A673 (cell line): ENCODE results near the gene MYO18B. TPM values are rescaled to one million over a fixed set of nuclear protein-coding genes. Genes with fewer than 3 reads are reported as not detected.

Source experiments
- BruUV-seq: library from RNA; stranded (reverse); fragments of 400-500 nt; replicated peaks from 2 replicates; lab custom pipeline; 2021; lab: Mats Ljungman, UMichigan
- CTCF ChIA-PET: fragments of 300-600 bp; sonication (Branson Sonifier 250); formaldehyde crosslinking; loops from one replicate; lab custom pipeline; 2022; ENCODE audit warnings: antibody characterized with exemption; lab: Charles Lee
- POLR2A ChIA-PET: fragments of 300-600 bp; sonication (Branson Sonifier 250); formaldehyde crosslinking; loops from one replicate; lab custom pipeline; 2022; ENCODE audit warnings: antibody characterized with exemption; ENCODE audit not compliant: low non-redundant PET; lab: Charles Lee
- DNase-seq: peaks from one replicate; pipeline ENCODE4 v3.0.0-alpha.2; 2015; ENCODE audit warnings: low spot score
- H3K27ac ChIP-seq: fragments of 200-600 bp; sonication (generic); 2 replicates; pipeline ENCODE4 v1.5.1; 2016; ENCODE audit warnings: mixed run types, low read depth, mild to moderate bottlenecking, mixed read lengths, antibody characterized with exemption, low read length; ENCODE audit not compliant: poor library complexity, severe bottlenecking
- H3K27me3 ChIP-seq: fragments of 200-600 bp; sonication (generic); replicated peaks from 2 replicates; pipeline ENCODE4 v1.6.1; 2017; ENCODE audit warnings: mixed run types, low read depth, mild to moderate bottlenecking, mixed read lengths, antibody characterized with exemption, low read length; ENCODE audit not compliant: insufficient read depth, poor library complexity
- H3K36me3 ChIP-seq: fragments of 200-600 bp; sonication (generic); 2 replicates; pipeline ENCODE4 v1.6.1; 2016; ENCODE audit warnings: mixed run types, mild to moderate bottlenecking, mixed read lengths, antibody characterized with exemption, low read length; ENCODE audit not compliant: insufficient read depth, poor library complexity, severe bottlenecking
- H3K4me1 ChIP-seq: fragments of 200-600 bp; sonication (generic); 2 replicates; pipeline ENCODE4 v1.6.1; 2017; ENCODE audit warnings: mixed run types, mild to moderate bottlenecking, mixed read lengths, antibody characterized with exemption, low read length; ENCODE audit not compliant: insufficient read depth, poor library complexity, severe bottlenecking
- H3K4me3 ChIP-seq: fragments of 200-600 bp; sonication (generic); 2 replicates; pipeline ENCODE4 v1.5.1; 2016; ENCODE audit warnings: low read depth, mixed run types, mild to moderate bottlenecking, mixed read lengths, low read length; ENCODE audit not compliant: poor library complexity, severe bottlenecking
- H3K9me3 ChIP-seq: fragments of 200-600 bp; sonication (generic); 2 replicates; pipeline ENCODE4 v1.6.1; 2016; ENCODE audit warnings: mixed run types, low read depth, mild to moderate bottlenecking, mixed read lengths, antibody characterized with exemption, low read length; ENCODE audit not compliant: poor library complexity, severe bottlenecking
- CTCF ChIP-seq: fragments of 300-800, 200-600 bp; sonication (generic); conservative IDR thresholded peaks from 2 replicates; pipeline ENCODE4 v1.5.1; 2017; ENCODE audit warnings: low read depth, mild to moderate bottlenecking, antibody characterized with exemption, low read length, moderate library complexity, mixed read lengths
- EZH2 ChIP-seq: fragments of 200-600 bp; sonication (generic); IDR thresholded peaks from 2 replicates; pipeline ENCODE4 v1.6.1; 2017; ENCODE audit warnings: borderline replicate concordance, low read depth, mild to moderate bottlenecking, mixed read lengths, antibody characterized with exemption, low read length; ENCODE audit not compliant: poor library complexity, severe bottlenecking
- intact Hi-C: fragments of 100-400 bp; cut with micrococcal nuclease; formaldehyde crosslinking; loops from one replicate; pipeline ENCODE4 v1.10.0; 2022; ENCODE audit not compliant: unreplicated experiment
- total RNA-seq: library from RNA; stranded (reverse); gene quantifications from 2 replicates; pipeline ENCODE4 v1.2.3, GENCODE V29; 2021

MYO18B gene
- total RNA-seq, 1 experiment from 2014 or later = not detected

- intact Hi-C loops = no loop called here
Observed at GRCh38 chr22:26002456-26002855, 260.5 kb downstream of the MYO18B start.

GRCh38 chr22:26004477-26004876, 262.5 kb downstream of the MYO18B start:
- intact Hi-C loops = no loop called here
- no peak for DNase-seq
- H3K36me3 ChIP-seq = no peaks in the 10 kb centered on the region
- no peaks in the 10 kb centered on the region for H3K9me3 ChIP-seq
- no peaks in the 10 kb centered on the region for H3K27me3 ChIP-seq
- no TSS peak for BruUV-seq
- H3K4me1 ChIP-seq = no peaks in the 10 kb centered on the region
- no peak overlapping the region for H3K27ac ChIP-seq
- ChIA-PET POLR2A (no interaction called here), CTCF (no interaction called here)
- no peak for TF ChIP-seq CTCF
- TF ChIP-seq EZH2 = no peak
- H3K4me3 ChIP-seq = no peak overlapping the region

More at GRCh38 chr22:26002456-26002855, 260.5 kb downstream of the MYO18B start:
- no peak for TF ChIP-seq CTCF
- TF ChIP-seq EZH2 = no peak
- H3K27ac ChIP-seq = no peak overlapping the region
- no peak overlapping the region for H3K4me3 ChIP-seq
- no peaks in the 10 kb centered on the region for H3K27me3 ChIP-seq
- ChIA-PET POLR2A (no interaction called here), CTCF (no interaction called here)
- H3K36me3 ChIP-seq = no peaks in the 10 kb centered on the region
- no TSS peak for BruUV-seq
- no peaks in the 10 kb centered on the region for H3K9me3 ChIP-seq
- H3K4me1 ChIP-seq = no peaks in the 10 kb centered on the region
- no peak for DNase-seq

DNA sequence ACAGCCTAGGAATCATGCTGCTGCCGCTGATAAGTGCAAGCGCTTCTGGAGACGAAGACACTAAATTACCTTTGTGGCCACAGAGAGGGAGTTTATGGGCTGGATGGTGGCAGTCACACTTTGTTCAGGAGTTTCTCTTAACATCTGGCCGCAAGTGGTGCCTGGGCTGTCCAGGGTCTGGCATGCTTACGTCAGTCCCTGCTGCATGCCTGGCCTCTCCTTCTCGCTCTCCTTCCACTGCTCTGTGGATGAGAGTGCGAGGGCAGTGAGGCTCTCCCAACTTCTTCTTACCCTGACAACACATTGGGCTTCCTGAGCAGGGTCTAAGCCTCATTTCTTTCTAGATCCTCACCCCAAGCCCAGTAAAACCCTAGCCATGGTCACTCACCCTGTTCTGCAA, 266.6 kb downstream of the MYO18B start:
- Histone ChIP-seq H3K9me3 (no peaks in the 10 kb centered on the region), H3K4me3 (no peak overlapping the region), H3K36me3 (no peaks in the 10 kb centered on the region), H3K27ac (no peak overlapping the region), H3K27me3 (no peaks in the 10 kb centered on the region), H3K4me1 (no peaks in the 10 kb centered on the region)
- TF ChIP-seq CTCF = no peak
- no peak for DNase-seq
- ChIA-PET CTCF (no interaction called here), POLR2A (no interaction called here)
- intact Hi-C loops = no loop called here
- no TSS peak for BruUV-seq
